Measurements from ENCODE around the gene CYFIP1. TPM values are rescaled to one million over a fixed set of nuclear protein-coding genes. Genes with fewer than 3 reads are reported as not detected.

The CYFIP1 gene
- total RNA-seq, 2 donors from 2014 or later, result 21.1 to 32.7 TPM

DNA sequence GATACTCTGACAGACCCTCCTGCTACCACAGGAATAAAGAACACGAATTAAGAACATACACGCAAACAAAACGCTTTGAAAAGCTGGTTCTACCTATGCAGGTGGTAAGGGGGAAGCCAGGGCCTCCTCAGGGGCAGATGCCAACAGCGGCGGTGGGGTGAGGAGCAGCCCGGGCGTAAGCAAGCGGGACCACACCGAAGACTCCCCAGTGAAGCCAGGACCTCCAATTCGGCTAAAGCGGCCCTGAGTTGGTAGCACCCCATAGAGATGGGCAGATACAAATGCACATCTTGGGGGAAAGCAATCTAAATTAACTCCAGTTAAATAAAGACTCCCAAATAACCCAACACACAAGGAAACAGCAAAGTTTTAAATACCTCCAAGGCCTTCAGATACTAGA, 109.3 kb downstream of the CYFIP1 start:
- H3K27ac ChIP-seq, result no peak overlapping the region
- H3K36me3 ChIP-seq, result peaks cover 92% of the 10 kb centered on the region
- TF ChIP-seq CTCF (IDR thresholded peaks at IDR 0.05), result no peak

GRCh38 chr15:22869856-22870255, 110.3 kb downstream of the CYFIP1 start:
- DNase-seq (ENCODE audit: low spot score), result no peak
- H3K27ac ChIP-seq, result no peak overlapping the region
- H3K4me3 ChIP-seq, result no peak overlapping the region
- H3K4me1 ChIP-seq, result no peaks in the 10 kb centered on the region
- no peaks in the 10 kb centered on the region for H3K9me3 ChIP-seq
- H3K36me3 ChIP-seq, result peaks cover 99% of the 10 kb centered on the region
- TF ChIP-seq CTCF (IDR thresholded peaks at IDR 0.05), result no peak
- no peaks in the 10 kb centered on the region for H3K27me3 ChIP-seq

More for the DNA sequence above, 109.3 kb downstream of the CYFIP1 start:
- no peaks in the 10 kb centered on the region for H3K4me1 ChIP-seq
- H3K4me3 ChIP-seq, result no peak overlapping the region
- no peaks in the 10 kb centered on the region for H3K27me3 ChIP-seq
- no peak for DNase-seq (ENCODE audit: low spot score)
- H3K9me3 ChIP-seq, result no peaks in the 10 kb centered on the region

DNA sequence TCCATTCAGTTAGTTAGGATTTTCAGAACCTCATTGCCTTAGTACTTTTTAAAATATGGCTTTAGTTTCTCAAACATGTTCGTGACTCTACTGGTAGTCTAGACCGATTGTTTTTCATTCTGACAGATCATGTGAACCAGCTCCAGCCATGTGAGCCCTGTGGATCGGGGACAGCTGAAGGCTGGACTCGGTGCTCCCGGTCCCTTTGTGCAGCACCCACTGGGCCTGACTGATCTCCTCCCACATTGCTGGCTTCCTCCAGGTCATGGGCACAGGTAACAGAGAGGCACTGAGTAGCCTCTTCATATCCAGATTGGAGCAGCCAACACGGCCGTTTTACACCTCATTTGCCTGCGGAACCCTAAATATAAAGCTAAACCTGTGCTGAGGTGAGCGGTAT, 111.2 kb downstream of the CYFIP1 start:
- H3K27me3 ChIP-seq, result no peaks in the 10 kb centered on the region
- no peak overlapping the region for H3K27ac ChIP-seq
- TF ChIP-seq CTCF (IDR thresholded peaks at IDR 0.05), result no peak
- DNase-seq (ENCODE audit: low spot score), result no peak
- H3K4me3 ChIP-seq, result no peak overlapping the region
- no peaks in the 10 kb centered on the region for H3K9me3 ChIP-seq
- peaks cover 91% of the 10 kb centered on the region for H3K36me3 ChIP-seq
- H3K4me1 ChIP-seq, result no peaks in the 10 kb centered on the region

DNA sequence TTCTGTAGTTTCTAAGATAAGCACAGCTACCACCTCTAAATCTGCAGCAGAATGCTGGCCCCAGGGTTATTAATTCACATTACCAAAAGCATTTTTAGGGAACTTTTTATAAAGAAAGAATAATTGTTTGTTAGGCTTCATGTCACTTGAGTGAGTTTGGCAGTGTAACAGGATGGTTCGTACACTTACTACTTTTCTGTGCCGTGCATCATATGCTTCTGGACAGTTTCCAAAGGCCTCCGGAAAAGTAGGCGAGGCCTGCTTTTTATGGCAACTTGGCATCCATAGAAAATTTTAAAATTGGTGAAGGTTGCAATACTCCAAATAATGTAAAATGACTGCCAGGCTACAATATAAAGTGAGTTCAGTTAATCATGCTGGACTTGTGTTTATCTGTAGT, 111.7 kb downstream of the CYFIP1 start:
- no peaks in the 10 kb centered on the region for H3K4me1 ChIP-seq
- peaks cover 87% of the 10 kb centered on the region for H3K36me3 ChIP-seq
- no peaks in the 10 kb centered on the region for H3K27me3 ChIP-seq
- no peak overlapping the region for H3K27ac ChIP-seq
- TF ChIP-seq CTCF (IDR thresholded peaks at IDR 0.05), result no peak
- H3K9me3 ChIP-seq, result no peaks in the 10 kb centered on the region
- no peak overlapping the region for H3K4me3 ChIP-seq
- no peak for DNase-seq (ENCODE audit: low spot score)

- no peak for TF ChIP-seq CTCF (IDR thresholded peaks at IDR 0.05)
- H3K4me1 ChIP-seq, result no peaks in the 10 kb centered on the region
- no peak for DNase-seq (ENCODE audit: low spot score)
- no peak overlapping the region for H3K27ac ChIP-seq
- H3K27me3 ChIP-seq, result no peaks in the 10 kb centered on the region
- no peak overlapping the region for H3K4me3 ChIP-seq
- peaks cover 80% of the 10 kb centered on the region for H3K36me3 ChIP-seq
- H3K9me3 ChIP-seq, result no peaks in the 10 kb centered on the region
Measured at GRCh38 chr15:22867886-22868285, 112.3 kb downstream of the CYFIP1 start.

- H3K9me3 ChIP-seq, result no peaks in the 10 kb centered on the region
- H3K4me3 ChIP-seq, result no peak overlapping the region
- H3K36me3 ChIP-seq, result peaks cover 70% of the 10 kb centered on the region
- H3K27ac ChIP-seq, result no peak overlapping the region
- no peaks in the 10 kb centered on the region for H3K27me3 ChIP-seq
- TF ChIP-seq CTCF (IDR thresholded peaks at IDR 0.05), result no peak
- no peak for DNase-seq (ENCODE audit: low spot score)
- H3K4me1 ChIP-seq, result no peaks in the 10 kb centered on the region
Measured at GRCh38 chr15:22866079-22866478, 114.1 kb downstream of the CYFIP1 start.

Data from right atrium auricular region (tissue), 2 donors.